ENCODE data around the gene SLC25A44. TPM values are rescaled to one million over a fixed set of nuclear protein-coding genes. Genes with fewer than 3 reads are reported as not detected.
A peak's percentile ranks its signal among the peaks of the same experiment; 100 is the strongest.

The SLC25A44 gene
- 7.0 and 9.3 TPM in 2 replicates for total RNA-seq

DNA sequence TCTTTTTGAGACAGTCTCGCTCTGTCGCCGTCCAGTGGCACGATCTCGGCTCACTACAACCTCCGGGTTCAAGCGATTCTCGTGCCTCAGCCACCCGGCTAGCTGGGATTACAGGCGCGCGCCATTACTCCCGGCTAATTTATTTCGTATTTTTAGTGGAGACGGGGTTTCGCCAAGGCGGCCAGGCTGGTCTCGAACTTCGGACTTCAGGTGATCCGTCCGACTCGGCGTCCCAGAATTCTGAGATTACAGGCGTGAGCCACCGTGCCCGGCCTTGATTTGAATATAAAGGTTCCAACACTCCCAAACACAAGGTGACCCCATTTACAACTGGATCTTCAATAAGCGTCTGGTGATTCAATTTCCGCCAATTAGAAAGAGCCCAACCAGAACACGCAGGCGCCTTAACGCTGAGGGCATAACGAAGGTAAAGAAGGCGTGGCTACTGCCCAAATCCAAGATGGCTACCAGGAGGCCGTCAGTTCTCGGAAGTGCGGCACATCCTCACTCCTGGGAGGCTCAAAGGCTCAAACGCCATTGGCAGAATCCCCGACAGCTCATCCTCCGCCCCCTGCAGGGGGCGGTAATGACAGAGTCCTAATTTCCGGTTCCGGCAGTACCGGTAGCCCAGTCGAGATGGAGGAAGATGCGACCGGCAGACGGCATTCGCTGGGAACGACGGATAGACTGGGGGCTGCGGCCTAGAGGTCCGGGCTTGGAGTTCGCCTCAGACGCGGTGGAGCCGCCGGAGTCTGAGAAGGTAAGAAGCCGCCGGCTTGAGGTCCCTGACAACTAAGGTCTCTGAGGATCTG lies at the start of gene SLC25A44:
Gene SLC25A44, plus strand, starts transcription at position 617 of the 812 bp plus-strand sequence. CDS start 5,744 bp downstream, outside the sequence.
- DNase-seq (ENCODE audit: low read depth in 2 of 2), result peak; percentile 99 to 100

DNA sequence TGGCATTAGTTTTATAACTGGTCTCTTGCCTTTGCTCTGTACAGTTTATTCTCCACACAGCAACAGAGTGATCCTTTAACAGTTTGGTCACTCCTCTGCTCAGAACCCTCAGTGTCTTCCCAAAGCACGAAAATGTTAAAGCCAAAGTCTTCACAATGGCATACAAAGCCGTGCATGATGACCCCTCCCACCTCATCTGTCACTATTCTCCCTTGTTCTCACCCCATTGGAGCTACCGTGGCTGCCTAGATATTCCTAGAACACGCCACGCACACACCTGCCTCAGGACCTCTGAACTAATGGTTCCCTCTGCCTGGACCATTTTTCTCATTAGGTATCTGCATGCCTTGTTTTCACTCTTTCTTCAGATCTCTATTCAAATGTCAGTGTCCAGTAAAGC lies 49.2 kb upstream of the SLC25A44 start:
- no peak for DNase-seq (ENCODE audit: low read depth in 2 of 2)

DNA sequence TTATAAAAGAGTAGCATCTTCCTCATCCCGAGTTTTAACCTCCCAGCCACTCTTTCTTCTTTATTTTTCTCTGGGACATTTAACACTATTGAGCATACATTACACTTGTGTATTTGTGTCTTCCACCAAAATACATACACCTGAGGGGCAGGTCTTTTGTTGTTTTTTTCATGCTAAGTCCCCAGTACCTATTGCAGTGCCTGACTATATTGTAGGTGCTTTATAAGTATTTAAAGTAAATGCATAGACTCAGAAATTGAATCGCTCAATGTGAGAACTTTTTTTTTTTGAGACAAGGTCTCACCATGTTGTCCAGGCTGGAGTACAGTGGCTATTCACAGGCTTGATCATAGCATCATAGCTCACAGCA lies 48.3 kb upstream of the SLC25A44 start:
- no peak for DNase-seq (ENCODE audit: low read depth in 2 of 2)

DNA sequence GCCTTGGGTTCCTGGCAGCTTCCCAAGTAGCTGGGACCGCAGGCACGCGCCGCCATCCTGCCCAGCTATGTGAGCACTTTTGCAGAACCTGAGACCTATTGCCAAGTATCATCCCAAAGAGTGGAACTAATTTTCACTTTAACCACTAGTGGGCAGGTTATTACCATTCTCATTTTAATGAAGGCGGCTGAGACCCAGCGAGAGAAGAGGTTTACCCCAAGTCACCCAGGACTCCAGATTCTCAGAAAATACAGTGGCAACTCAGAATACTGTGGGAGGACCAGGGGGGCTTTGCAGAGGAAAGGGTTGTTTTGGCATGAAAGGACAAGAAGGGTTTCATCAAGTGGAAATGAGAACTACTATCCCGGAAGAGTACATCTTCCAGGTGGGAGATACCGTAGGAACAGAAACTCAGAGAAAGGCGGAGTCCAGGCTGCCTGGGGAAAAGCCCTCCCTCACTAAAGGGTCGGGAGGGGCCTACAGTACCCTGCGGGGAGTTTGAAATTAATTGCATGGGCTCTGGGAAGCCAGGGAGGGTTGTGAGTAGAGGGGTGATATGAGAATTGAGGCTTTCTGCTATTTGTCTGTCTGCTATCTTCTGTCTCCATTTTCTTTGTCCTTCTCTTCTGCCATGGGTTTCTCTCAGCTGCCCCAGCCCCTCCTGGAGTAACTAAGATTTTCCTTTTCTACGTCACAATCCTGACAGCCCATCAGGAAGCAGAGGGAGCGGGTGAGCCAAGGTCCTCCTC lies 47.7 kb upstream of the SLC25A44 start:
- peak; percentile 91 to 92 for DNase-seq (ENCODE audit: low read depth in 2 of 2)

DNA sequence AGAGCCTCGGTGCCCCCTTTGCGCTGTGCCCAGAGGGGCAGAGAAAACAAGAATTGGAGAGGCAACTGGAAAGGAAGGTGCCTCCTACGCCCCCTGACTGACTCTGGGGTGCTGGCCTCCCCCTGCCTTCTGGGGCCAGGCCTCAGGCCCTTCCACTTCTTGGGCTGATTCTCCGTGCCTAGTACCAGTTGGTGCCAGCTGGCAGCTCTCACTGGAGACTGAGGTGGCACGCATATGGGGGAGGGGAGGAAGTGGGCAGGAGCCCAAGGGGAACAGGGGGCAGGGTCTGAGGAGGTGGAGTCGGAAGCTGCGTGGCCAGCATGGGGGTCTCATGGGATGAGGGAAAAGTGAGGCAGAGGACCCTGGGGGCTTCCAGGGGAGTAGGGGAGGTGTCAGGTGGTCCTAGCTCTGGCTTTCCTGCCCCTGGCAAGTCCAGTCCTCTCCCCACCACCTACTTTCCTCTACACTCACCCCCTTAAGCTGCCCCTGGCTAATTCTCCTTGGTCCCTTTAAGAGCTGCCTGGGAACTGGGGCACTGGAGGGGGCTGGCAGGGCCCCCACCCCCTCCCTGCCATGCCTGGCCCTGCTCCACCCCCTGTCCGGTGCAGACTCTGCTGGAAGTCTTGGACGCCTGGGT lies 47.0 kb upstream of the SLC25A44 start:
- peak in 1 of 2 donors; percentile 41 for DNase-seq (ENCODE audit: low read depth in 2 of 2)

DNA sequence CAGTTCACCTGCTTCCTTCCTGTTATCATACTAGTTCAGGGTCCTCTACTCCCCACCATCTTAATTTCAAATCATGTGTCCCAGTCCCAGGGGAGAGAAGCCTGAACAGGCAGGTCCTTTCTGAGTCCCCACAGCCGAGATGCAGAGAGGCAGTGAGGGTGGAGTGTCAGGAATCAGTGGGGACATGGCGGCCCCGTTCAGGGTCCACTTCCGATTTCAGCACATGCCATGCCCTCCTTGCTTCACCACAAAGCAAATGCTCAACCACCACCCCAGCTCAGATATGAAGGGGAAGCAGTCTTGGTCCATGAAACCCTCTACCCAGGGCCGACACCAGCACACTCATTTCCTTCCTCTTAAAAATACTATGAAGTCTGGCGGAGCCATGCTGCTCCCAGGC lies 45.7 kb upstream of the SLC25A44 start:
- peak in 1 of 2 donors; percentile 73 for DNase-seq (ENCODE audit: low read depth in 2 of 2)

DNA sequence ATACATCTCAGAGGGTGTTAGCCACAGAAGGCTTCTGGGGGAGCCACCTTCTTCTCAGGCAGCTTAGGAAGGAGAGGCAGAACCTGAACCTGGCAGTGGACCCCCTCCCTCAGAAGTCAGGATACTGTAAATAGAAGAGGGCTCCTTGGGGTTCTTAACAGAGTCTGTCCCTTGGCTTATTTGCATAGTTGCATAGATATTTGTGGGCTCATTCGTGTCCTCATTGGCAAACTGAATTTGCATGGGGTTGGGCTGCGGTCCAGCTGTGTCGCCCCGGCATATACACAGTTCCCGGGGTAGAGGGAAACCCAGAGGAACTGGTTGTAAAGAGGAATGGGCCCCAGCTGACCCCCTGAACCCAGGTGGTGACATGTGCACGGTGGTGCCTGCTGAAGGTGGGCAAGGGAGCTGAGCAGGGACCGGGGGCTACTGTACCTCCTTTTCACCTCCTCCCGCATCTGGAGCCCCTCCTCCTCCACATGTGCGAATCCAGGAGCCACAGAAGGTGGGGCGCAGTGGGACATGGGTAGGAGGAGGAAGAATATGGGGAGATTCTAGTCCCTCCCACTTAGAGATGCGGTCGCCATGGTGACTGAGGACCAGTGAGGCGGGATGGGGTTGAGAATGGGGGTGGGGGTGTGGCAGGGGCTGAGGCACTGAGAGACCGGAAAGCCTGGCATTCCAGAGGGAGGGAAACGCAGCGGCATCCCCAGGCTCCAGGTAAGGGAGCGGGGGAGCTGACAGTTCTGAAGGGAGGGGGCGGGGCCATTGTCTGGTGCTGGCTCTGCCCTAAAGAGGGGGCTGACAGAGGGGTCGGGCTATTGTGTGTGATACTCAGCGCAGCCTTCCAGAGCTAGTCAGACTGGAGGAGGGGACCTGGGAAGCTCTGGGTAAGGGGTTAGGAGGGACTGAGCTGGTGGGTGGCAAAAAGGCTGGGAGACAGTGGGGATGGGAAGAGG lies 44.3 kb upstream of the SLC25A44 start:
- DNase-seq (ENCODE audit: low read depth in 2 of 2), result no peak

DNA sequence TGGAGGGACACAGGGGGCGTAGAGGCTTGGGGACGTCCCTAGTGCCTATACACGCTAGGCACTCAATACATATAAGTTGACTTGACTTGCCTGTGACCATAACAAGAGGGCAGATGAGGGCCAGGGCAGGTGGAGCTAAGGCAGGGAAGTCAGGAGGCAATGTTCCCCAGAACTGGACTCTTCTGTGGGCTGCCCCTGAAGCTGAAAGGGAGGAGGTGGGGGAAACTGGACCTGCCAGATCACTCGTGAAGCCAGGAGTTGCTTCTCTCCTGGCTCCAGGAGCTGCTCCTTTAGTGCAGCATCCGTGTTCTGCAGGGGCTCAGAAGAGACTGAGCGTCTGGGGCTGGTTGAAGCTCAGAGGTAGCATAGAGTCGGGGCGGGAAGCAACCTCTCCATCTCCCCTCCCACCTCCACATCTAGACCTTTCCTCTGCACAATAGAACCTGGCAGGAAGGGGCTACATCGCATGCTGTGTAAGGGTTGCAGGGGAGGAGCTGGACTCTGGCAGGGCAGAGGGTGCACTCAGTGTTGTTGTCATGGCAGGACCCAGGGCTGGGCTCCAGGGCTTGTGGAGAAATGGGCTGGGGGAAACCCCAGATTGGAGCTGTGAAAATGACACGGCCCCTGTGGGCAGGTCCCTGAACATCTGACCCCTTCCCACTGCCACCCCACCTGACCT lies 43.4 kb upstream of the SLC25A44 start:
- no peak for DNase-seq (ENCODE audit: low read depth in 2 of 2)

- no peak for DNase-seq (ENCODE audit: low read depth in 2 of 2)
Measured at GRCh38 chr1:156151093-156151688, 42.7 kb upstream of the SLC25A44 start.

DNA sequence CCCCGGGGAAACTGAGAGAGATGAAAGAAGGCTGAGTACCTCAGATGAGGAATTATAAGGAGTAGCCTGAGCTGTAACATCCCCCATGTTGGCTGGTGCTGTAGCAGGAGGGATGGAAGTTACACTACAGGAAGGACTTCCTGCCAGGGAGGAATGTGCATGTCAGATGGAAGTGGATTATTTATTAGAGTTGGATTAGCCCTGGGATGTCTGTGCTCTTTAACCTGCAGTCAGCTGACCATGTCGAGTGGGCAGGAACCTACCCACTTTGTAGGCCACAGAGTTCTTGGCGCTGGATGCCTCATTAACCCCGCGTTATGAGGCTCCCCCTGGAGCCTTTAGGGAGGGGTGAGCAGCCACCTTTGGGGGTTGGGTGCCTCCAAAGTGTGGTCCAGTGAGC lies 41.3 kb upstream of the SLC25A44 start:
- peak in 1 of 2 donors; percentile 73 for DNase-seq (ENCODE audit: low read depth in 2 of 2)

DNA sequence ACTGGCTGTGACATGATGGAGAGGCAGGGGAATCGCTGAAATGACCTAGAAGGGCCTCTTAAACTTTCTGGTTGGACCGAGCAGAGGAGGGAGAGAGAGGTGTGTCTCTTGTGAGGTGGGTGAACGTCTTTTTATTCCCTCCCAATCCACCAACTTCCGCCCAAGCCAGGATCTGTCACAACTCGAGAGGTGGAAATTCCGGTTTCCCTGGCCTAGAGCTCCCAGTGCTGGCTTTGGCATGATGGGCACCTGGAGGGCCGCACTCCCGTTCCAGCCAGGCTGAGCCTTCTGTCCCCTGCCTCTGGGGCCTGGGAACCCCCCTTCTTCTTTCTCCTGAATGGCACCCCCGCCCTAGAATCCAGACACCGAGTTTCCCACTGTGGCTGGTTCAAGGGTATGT lies 40.5 kb upstream of the SLC25A44 start, which contains the start of gene SEMA4A:
Gene SEMA4A, plus strand, starts transcription at position 224 of the 400 bp plus-strand sequence. CDS start 994 bp downstream, outside the sequence.
- DNase-seq (ENCODE audit: low read depth in 2 of 2), result no peak

- no peak for DNase-seq (ENCODE audit: low read depth in 2 of 2)
Measured at GRCh38 chr1:156154317-156154749, 39.6 kb upstream of the SLC25A44 start.

- no peak for DNase-seq (ENCODE audit: low read depth in 2 of 2)
Measured at GRCh38 chr1:156155756-156156510, 38.0 kb upstream of the SLC25A44 start.

GRCh38 chr1:156157506-156157905 lies 36.4 kb upstream of the SLC25A44 start:
- no peak for DNase-seq (ENCODE audit: low read depth in 2 of 2)

DNA sequence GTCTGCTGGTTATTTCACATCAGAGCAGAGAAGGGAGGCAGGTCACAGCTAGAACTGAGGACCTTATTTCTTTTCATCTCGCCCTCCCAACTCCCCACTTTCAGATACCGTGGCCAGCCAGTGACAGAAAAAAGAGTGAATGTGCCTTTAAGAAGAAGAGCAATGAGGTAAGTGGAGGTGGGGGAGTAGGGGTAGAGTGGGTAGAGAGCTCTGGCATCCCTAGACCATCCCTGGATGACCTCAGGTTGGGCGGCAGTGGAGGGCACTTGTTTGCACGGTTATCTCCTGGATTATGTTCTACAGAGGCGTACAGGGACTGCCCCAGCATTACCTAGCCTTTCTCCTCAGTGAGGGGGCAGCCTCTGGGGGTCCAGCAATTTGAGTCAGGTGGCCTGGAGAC lies 35.9 kb upstream of the SLC25A44 start:
- no peak for DNase-seq (ENCODE audit: low read depth in 2 of 2)

DNA sequence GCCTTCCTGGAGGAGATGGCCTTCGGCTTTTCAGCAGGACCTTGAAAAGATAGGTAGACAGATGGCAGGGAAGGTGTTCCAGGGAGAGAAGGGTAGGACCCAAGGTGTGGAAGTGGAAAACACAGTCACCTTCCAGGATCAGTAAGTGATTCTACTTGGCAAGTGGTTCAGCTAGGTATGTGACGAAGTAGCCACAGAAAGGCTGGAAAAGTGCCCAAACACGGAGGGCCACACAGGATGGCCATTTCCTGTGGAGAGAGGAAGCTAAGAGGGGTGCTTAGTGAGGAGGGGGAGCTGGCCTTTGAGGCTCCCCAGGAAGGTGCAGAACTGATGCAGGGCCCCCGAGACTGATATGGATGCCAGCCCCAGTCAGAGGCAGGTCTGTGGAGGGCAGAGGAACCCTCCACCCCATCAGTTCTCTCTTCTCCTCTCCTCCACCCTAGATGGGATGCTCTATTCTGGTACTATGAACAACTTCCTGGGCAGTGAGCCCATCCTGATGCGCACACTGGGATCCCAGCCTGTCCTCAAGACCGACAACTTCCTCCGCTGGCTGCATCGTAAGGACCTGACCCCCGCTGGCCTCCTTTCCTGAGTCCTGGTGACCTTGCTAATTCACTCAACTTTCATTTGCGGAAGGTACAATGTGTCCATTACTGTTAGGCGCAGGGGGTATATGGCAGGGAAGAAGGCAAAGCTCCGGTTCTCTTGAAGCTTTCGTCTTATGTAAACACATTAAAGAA lies 33.7 kb upstream of the SLC25A44 start:
- DNase-seq (ENCODE audit: low read depth in 2 of 2), result peak in 1 of 2 donors; percentile 59

DNA sequence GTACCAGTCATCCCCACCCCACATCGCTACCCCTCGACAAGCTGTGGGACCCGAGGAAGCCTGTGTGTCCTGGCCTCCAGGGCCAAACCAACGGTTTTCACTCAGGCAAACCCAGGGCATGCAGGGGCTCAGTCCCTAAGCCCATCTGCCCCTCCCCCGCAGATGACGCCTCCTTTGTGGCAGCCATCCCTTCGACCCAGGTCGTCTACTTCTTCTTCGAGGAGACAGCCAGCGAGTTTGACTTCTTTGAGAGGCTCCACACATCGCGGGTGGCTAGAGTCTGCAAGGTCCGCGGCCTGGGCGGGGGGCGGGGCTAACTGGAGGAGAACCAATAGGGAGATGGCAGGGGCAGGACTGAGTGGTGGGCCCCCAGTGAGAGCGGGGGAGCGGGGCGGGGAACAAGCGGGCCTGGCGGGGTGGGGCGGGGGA lies 33.1 kb upstream of the SLC25A44 start:
- peak; percentile 84 to 92 for DNase-seq (ENCODE audit: low read depth in 2 of 2)

GRCh38 chr1:156162430-156163037 lies 31.4 kb upstream of the SLC25A44 start:
- DNase-seq (ENCODE audit: low read depth in 2 of 2), result no peak

All from lung microvascular endothelial cell (primary cell).